ENCODE results near the gene MRPS5.

Gene MRPS5

DNA sequence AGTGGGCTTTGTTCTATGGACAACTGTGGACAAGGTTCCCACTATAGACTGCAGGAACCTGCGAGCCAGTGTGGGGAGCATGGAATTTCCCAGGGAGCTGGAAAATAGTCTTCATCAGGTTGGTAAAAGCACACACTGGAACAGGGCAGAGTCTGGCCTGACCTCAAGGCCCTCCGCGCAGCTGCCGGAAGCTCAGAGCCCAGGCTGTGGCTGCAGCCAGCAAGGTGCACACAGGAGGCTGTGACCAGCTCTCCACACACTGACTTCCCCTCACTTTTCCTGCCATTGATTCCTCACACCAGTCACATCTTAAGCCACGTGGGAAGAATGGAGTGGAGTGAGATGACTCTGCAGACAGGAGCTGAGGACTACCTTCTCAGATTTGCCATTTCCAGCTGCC, 77.0 kb downstream of the MRPS5 start:
- no peak overlapping the region for H3K4me3 ChIP-seq (ENCODE audit: low read depth, low read length)
- DNase-seq (ENCODE audit: low read depth) = no peak
- TF ChIP-seq POLR2A (IDR thresholded peaks at IDR 0.05; ENCODE audit: extremely low read depth, insufficient read length) (no peak), MYC (IDR thresholded peaks at IDR 0.05; ENCODE audit: low read depth, low read length) (no peak)
- TF ChIP-seq, protein P1, sequence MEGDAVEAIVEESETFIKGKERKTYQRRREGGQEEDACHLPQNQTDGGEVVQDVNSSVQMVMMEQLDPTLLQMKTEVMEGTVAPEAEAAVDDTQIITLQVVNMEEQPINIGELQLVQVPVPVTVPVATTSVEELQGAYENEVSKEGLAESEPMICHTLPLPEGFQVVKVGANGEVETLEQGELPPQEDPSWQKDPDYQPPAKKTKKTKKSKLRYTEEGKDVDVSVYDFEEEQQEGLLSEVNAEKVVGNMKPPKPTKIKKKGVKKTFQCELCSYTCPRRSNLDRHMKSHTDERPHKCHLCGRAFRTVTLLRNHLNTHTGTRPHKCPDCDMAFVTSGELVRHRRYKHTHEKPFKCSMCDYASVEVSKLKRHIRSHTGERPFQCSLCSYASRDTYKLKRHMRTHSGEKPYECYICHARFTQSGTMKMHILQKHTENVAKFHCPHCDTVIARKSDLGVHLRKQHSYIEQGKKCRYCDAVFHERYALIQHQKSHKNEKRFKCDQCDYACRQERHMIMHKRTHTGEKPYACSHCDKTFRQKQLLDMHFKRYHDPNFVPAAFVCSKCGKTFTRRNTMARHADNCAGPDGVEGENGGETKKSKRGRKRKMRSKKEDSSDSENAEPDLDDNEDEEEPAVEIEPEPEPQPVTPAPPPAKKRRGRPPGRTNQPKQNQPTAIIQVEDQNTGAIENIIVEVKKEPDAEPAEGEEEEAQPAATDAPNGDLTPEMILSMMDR (IDR thresholded peaks at IDR 0.05; ENCODE audit: low read depth, low read length) = no peak
- TF ChIP-seq, protein P2, sequence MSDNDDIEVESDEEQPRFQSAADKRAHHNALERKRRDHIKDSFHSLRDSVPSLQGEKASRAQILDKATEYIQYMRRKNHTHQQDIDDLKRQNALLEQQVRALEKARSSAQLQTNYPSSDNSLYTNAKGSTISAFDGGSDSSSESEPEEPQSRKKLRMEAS (IDR thresholded peaks at IDR 0.05; ENCODE audit: low read depth, low read length) = no peak

DNA sequence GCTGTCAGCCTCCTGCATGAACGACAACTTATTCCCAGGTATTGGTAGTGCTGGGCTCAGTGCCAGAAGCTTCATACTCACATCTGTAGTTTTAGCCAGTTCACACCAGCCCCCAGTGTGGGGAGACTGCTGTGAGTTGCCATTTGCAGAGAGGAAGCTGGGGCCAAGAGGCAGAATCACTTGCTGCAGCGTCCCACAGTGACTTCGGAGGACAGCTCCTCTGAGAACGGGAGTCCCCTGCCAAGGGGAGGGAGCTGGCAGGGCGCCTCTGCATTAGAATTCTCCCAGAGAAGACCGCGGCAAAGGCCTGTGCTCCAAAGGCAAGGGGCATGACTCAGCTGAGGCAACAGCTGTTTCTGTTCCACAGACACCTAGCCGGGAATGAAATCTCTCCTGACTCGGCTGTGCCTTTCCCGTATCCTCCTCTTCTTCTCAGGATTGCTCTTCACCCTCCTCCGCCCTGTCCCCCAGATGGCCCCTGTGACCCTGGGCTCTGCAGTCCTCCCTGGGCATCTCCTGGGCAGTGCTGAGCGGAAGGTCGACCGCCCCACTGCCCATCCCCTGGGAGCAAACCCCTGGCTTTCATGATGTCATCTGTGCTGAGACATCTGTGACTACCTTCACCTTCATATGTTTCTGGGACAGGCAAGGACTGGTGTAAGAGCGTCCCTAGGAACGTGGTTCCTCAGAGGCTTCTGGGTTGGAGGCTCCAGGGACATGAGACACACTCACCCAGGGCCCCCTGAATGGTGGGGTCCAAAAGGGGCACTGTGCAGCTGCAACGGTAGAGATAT, 78.1 kb downstream of the MRPS5 start:
- no peak for DNase-seq (ENCODE audit: low read depth)
- H3K4me3 ChIP-seq (ENCODE audit: low read depth, low read length) = no peak overlapping the region
- TF ChIP-seq MYC (IDR thresholded peaks at IDR 0.05; ENCODE audit: low read depth, low read length) (no peak), POLR2A (IDR thresholded peaks at IDR 0.05; ENCODE audit: extremely low read depth, insufficient read length) (no peak)
- TF ChIP-seq, protein P2 (IDR thresholded peaks at IDR 0.05; ENCODE audit: low read depth, low read length) = no peak
- TF ChIP-seq, protein P1 (IDR thresholded peaks at IDR 0.05; ENCODE audit: low read depth, low read length) = no peak

DNA sequence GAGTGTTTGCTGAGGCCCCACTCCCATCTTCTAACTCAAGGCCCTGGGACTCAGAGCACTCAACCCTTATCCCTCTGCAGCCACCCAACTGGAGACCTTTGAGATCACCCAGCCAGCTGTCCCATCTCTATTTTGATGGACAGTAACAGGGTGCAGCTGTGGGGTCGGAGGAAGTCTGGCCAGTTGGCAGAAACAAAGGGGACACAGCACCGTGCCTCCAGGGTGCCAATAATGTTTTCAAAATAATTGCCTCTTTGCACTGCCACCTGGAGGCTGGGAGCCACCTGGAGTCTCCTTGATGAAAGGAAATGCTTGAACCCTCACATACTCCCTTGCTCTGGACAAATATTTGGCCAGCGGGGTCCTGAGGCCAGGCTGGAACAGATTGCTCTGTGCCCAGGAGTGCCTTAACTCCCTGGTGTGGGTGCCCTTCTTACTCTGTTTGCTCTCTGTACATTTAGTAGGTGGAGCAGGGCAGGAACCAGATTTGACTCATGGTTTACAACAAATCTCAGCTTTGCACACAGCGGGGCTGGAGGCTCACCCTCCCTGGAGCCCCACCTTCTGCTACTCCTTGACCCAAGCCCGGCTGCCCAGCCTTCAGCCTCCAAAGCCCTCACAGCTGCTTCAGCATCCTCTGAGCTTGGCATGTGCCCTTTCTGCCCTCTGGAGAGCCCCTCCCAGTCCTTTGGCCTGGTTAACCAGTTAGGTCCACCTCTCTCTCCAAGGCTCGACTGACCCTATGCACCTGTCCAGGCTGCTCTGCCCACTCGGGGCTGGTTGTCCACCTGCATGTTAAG, 78.9 kb downstream of the MRPS5 start:
- H3K4me3 ChIP-seq (ENCODE audit: low read depth, low read length) = no peak overlapping the region
- TF ChIP-seq, protein P1 (IDR thresholded peaks at IDR 0.05; ENCODE audit: low read depth, low read length) = no peak
- TF ChIP-seq, protein P2 (IDR thresholded peaks at IDR 0.05; ENCODE audit: low read depth, low read length) = no peak
- TF ChIP-seq POLR2A (IDR thresholded peaks at IDR 0.05; ENCODE audit: extremely low read depth, insufficient read length) (no peak), MYC (IDR thresholded peaks at IDR 0.05; ENCODE audit: low read depth, low read length) (no peak)
- DNase-seq (ENCODE audit: low read depth) = no peak

DNA sequence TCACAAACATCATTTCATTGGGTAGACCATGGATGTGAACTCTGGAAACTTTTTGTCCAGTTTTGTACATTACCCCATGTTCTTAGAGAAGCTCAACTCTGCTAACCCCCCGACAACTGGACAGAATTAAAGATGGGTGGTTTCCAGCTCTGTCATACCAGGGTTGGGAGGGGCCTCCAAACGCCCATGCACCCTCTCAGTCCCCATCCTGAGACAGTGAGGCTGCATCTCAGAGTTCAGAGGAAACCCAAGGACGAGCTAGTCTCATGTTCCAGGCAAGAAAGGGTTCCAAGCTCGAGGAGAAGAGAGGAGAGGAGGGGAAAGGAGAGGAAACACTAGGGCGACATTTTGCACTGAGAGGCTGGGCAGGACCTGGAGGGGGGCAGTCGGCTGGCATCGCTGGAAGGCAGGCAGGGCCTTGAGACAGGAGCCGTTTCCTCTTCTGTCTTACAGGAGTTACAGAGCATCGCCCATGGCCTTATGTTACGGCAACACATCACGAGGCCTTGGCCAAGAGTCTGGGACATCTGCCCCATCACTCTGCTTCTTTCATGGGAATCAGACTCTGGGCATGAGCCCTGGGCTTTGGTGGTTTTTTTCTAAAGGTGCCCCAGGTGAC, 79.7 kb downstream of the MRPS5 start:
- DNase-seq (ENCODE audit: low read depth) = no peak
- no peak overlapping the region for H3K4me3 ChIP-seq (ENCODE audit: low read depth, low read length)
- no peak for TF ChIP-seq MYC (IDR thresholded peaks at IDR 0.05; ENCODE audit: low read depth, low read length)
- TF ChIP-seq, protein P2 (IDR thresholded peaks at IDR 0.05; ENCODE audit: low read depth, low read length) = no peak
- TF ChIP-seq POLR2A (IDR thresholded peaks at IDR 0.05; ENCODE audit: extremely low read depth, insufficient read length) = no peak
- TF ChIP-seq, protein P1 (IDR thresholded peaks at IDR 0.05; ENCODE audit: low read depth, low read length) = no peak

DNA sequence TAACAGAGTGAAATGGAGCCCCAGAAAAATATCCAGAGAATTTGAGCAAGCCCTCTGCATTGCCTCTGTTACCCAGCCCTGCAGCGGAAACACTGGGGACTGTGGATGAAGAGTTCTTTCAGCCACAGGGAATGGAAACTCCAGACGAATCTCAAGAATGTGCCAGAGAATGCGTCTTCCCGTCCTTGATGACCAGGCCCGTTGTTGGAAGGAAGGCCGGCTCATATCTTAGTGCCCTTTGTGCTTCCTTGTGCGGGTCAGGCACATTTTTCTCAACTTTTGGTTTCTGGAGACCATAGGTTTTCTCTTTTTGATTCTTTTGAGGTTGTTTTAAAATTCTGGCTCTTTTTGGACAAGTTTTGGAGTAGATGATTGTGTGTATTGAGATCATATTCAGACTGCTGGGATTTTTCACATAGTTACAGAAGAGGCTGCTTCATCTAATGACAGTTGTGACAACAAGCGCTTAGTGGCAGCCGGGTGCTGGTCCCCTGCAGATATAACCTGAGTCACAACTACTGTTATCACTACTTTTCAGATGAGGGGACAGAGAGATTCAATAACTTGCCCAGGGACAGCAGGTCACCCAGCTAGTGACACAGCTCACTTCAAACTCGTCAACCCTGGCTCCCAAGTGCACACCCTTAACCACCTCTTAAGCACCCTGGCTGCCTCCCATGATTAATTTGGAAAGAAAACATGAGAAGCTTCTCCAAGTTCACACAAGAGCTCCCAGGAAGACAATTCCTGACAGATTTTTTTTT, 80.4 kb downstream of the MRPS5 start:
- TF ChIP-seq, protein P1 (IDR thresholded peaks at IDR 0.05; ENCODE audit: low read depth, low read length) = no peak
- TF ChIP-seq, protein P2 (IDR thresholded peaks at IDR 0.05; ENCODE audit: low read depth, low read length) = no peak
- TF ChIP-seq MYC (IDR thresholded peaks at IDR 0.05; ENCODE audit: low read depth, low read length) (no peak), POLR2A (IDR thresholded peaks at IDR 0.05; ENCODE audit: extremely low read depth, insufficient read length) (no peak)
- DNase-seq (ENCODE audit: low read depth) = no peak
- H3K4me3 ChIP-seq (ENCODE audit: low read depth, low read length) = no peak overlapping the region
